Uterus (tissue), 2 donors: ENCODE data around the gene ARHGAP19.

Source experiments
- CTCF ChIP-seq, 4 experiments: fragments of 200-600 bp in 2 of 4; fragments of 450-650 bp in 2 of 4; sonication (generic) in 2 of 4; IDR thresholded peaks; one replicate each; pipeline ENCODE4 v1.5.1; 2016 to 2019; ENCODE audit warnings: antibody characterized with exemption in 4 of 4, mild to moderate bottlenecking in 2 of 4, moderate library complexity in 1 of 4
- POLR2A ChIP-seq, 2 donors: fragments of 450-650 bp; IDR thresholded peaks; one replicate each; pipeline ENCODE4 v1.6.1; 2016; ENCODE audit warnings: antibody characterized with exemption in 2 of 2, mild to moderate bottlenecking in 1 of 2, moderate library complexity in 1 of 2

- TF ChIP-seq CTCF (IDR thresholded peaks at IDR 0.05), result no peak
- no peak for TF ChIP-seq POLR2A (IDR thresholded peaks at IDR 0.05)
Measured at GRCh38 chr10:97213431-97213830, 79.0 kb downstream of the ARHGAP19 start.
